ENCODE measurements around the gene MCL1. TPM values are rescaled to one million over a fixed set of nuclear protein-coding genes. Genes with fewer than 3 reads are reported as not detected.
"Not testable (repeated sequence)": the region's sequence is repeated elsewhere in the genome, so short reads cannot be mapped to it uniquely, and the experiment has no call there.

Gene MCL1
- 100 to 1,000 TPM; 159 to 352 (median 212) TPM for total RNA-seq
- 100 to 1,000 TPM; 119 to 194 (median 153) TPM for polyA plus RNA-seq

DNA sequence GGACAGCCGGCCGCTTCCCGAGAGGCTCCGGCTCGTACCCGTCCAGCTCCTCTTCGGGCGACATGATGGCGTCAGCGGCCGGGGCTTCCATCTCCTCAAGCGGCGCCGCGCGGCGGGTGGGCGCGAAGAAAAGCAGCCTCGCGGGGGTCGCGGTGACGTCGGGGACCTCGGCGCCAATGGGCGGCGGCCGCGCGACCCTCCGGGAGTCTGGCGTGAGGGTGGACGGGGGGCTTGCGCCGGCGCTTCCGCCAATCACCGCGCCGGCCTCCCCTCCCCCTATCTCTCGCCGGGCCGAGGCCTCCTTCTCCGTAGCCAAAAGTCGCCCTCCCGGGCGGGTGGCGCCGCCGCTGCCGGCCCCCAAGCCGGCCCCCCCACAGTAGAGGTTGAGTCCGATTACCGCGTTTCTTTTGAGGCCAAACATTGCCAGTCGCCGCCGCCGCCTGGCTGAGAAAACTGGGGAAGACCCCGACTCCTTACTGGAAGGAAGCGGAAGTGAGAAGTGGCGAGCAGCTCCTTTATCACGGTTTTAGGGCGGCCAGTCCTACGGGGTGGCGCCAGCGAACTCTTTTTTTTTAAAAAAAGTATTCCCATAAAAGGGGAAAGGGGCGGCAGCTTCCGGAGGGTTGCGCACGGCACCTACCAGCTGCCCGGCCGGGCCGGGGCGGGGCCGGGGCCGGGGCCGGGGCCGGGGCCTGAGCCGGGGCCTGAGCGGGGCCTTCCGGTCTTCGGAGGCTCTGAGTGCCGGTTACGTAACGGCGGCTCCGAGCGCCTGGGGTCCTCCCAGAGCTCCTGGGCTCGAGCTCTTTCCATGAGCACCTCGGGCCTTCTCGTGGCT lies at the start of gene MCL1:
Gene MCL1, minus strand, starts transcription at position 501 of the 835 bp plus-strand sequence. Its CDS starts 80 bp downstream, at position 421.
- WGBS, 2 donors = 1% methylated on average over 94 of the region's 94 CpGs
- TF ChIP-seq POLR2AphosphoS5 (IDR thresholded peaks at IDR 0.05) (peak; percentile 98 to 100 (median 99)), EP300 (IDR thresholded peaks at IDR 0.05) (peak in 2 of 4 donors; percentile 11 to 44), POLR2A (IDR thresholded peaks at IDR 0.05) (peak; percentile 97 to 98)
- TF ChIP-seq, protein P1, sequence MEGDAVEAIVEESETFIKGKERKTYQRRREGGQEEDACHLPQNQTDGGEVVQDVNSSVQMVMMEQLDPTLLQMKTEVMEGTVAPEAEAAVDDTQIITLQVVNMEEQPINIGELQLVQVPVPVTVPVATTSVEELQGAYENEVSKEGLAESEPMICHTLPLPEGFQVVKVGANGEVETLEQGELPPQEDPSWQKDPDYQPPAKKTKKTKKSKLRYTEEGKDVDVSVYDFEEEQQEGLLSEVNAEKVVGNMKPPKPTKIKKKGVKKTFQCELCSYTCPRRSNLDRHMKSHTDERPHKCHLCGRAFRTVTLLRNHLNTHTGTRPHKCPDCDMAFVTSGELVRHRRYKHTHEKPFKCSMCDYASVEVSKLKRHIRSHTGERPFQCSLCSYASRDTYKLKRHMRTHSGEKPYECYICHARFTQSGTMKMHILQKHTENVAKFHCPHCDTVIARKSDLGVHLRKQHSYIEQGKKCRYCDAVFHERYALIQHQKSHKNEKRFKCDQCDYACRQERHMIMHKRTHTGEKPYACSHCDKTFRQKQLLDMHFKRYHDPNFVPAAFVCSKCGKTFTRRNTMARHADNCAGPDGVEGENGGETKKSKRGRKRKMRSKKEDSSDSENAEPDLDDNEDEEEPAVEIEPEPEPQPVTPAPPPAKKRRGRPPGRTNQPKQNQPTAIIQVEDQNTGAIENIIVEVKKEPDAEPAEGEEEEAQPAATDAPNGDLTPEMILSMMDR (IDR thresholded peaks at IDR 0.05) = no peak
- peak within 1 kb of the TSS; percentile 77 to 98 (median 94) for H3K4me3 ChIP-seq
- peak within 1 kb of the TSS; percentile 95 to 99 (median 97) for H3K27ac ChIP-seq
- H3K36me3 ChIP-seq = peaks cover 14 to 39% (median 20%) of the 10 kb centered on the region in 4 donors
- H3K9me3 ChIP-seq = no peaks in the 10 kb centered on the region
- H3K27me3 ChIP-seq = no peaks in the 10 kb centered on the region
- peak; percentile 98 for DNase-seq
- H3K4me1 ChIP-seq = peaks cover 4 to 44% (median 31%) of the 10 kb centered on the region in 4 donors
- intact Hi-C loops (cut with DNase I) = loop anchor here (1.0 to 5.0 kb wide), 2 partner anchors 18 to 33 kb away; no protein-coding TSS in a partner anchor

DNA sequence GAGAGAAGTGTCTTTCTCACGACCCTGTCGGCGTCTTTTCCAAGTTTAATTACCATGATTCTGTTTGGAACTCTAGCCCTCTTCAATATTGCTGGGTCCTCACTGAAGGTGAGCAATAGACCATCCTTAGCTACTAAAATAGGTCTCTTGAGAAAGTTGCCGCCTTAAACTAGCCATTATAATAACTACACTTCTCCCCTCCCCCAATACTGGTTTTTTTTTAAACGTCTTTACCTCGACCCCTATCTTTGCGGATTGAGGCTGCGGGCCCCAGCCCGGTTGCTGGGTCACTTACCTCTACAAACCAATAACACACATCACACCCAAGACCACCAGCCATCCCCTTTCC lies 49.3 kb upstream of the MCL1 start:
- no peak for TF ChIP-seq POLR2A (IDR thresholded peaks at IDR 0.05)
- no peak for TF ChIP-seq POLR2AphosphoS5 (IDR thresholded peaks at IDR 0.05)
- TF ChIP-seq EP300 (IDR thresholded peaks at IDR 0.05) = no peak
- TF ChIP-seq, protein P1 (IDR thresholded peaks at IDR 0.05) = no peak
- intact Hi-C loops (cut with DNase I) = no loop called here
- Histone ChIP-seq H3K4me3 (peak overlapping the region; percentile 59 to 71 (median 64)), H3K27ac (peak overlapping the region; percentile 93 to 95 (median 94)), H3K4me1 (peaks cover 0 to 26% (median 24%) of the 10 kb centered on the region in 4 donors), H3K36me3 (peaks cover 29 to 41% (median 38%) of the 10 kb centered on the region in 4 donors), H3K27me3 (no peaks in the 10 kb centered on the region), H3K9me3 (no peaks in the 10 kb centered on the region)
- no peak for DNase-seq
- WGBS, 2 donors = 1% methylated on average over 9 of the region's 9 CpGs

- H3K27me3 ChIP-seq = no peaks in the 10 kb centered on the region
- H3K9me3 ChIP-seq = no peaks in the 10 kb centered on the region
- peak overlapping the region in 2 of 4 donors; percentile 59 to 71 for H3K4me3 ChIP-seq
- 67 to 75% methylated on average over 5 of the region's 5 CpGs for WGBS, 2 donors
- no peak for DNase-seq
- TF ChIP-seq, protein P1 (IDR thresholded peaks at IDR 0.05) = no peak
- TF ChIP-seq POLR2AphosphoS5 (IDR thresholded peaks at IDR 0.05) = no peak
- TF ChIP-seq EP300 (IDR thresholded peaks at IDR 0.05) = no peak
- TF ChIP-seq POLR2A (IDR thresholded peaks at IDR 0.05) = no peak
- H3K27ac ChIP-seq = peak overlapping the region in 3 of 4 donors; percentile 93 to 95 (median 94)
- H3K4me1 ChIP-seq = peaks cover 0 to 27% (median 24%) of the 10 kb centered on the region in 4 donors
- intact Hi-C loops (cut with DNase I) = no loop called here
- peaks cover 29 to 49% (median 42%) of the 10 kb centered on the region in 4 donors for H3K36me3 ChIP-seq
Observed at GRCh38 chr1:150627826-150628410, 48.5 kb upstream of the MCL1 start.

DNA sequence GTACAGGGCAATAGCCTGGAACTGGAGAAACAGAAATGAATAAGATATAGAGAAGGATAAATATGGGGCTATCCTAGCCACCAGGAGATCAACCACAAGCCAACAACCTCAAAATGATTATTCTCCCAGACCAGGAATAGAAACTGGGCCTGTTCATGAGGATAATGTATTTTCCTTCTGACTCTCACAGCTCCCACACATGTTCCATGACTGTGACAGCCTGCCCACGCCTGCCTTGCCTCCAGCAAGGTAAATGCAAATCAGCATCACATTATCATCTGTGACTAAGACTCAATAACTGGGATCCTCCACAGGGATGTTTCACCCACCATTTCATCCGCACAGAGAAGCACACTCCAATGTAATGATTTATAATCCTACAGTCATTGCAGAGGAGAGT lies 46.7 kb upstream of the MCL1 start:
- 91% methylated on average over 2 of the region's 2 CpGs for WGBS, 2 donors
- TF ChIP-seq POLR2AphosphoS5 (IDR thresholded peaks at IDR 0.05) (no peak), EP300 (IDR thresholded peaks at IDR 0.05) (no peak), POLR2A (IDR thresholded peaks at IDR 0.05) (no peak)
- TF ChIP-seq, protein P1 (IDR thresholded peaks at IDR 0.05) = no peak
- H3K9me3 ChIP-seq = no peaks in the 10 kb centered on the region
- intact Hi-C loops (cut with DNase I) = no loop called here
- DNase-seq = no peak
- no peak overlapping the region for H3K4me3 ChIP-seq
- no peak overlapping the region for H3K27ac ChIP-seq
- peaks cover 0 to 44% (median 38%) of the 10 kb centered on the region in 4 donors for H3K4me1 ChIP-seq
- H3K36me3 ChIP-seq = peaks cover 29 to 60% (median 45%) of the 10 kb centered on the region in 4 donors
- no peaks in the 10 kb centered on the region for H3K27me3 ChIP-seq

DNA sequence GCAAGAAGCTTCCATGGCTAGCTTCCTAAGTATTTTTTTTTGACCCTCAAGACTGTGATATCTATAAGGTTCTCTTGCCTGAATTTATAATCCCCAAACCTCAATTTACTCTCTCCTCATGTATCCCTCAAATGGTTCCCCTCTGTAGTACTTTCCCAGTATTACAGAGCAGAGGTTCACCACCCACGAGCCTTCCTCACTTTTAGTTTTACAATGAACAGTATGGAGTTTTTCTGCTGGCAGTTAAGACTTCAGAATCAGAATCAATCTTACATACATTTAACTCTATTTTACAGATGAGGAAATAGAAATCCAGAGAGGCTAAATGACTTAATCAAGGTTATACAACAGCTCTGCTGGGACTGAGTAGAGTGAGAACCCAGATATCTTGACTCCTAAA lies 45.1 kb upstream of the MCL1 start:
- H3K4me1 ChIP-seq = peaks cover 0 to 49% (median 48%) of the 10 kb centered on the region in 4 donors
- DNase-seq; H3K9me3 ChIP-seq; intact Hi-C loops (cut with DNase I); H3K27me3 ChIP-seq; H3K4me3 ChIP-seq; H3K27ac ChIP-seq: not testable (repeated sequence)
- H3K36me3 ChIP-seq = peaks cover 29 to 68% (median 45%) of the 10 kb centered on the region in 4 donors
- WGBS, 2 donors = 72 to 78% methylated on average over 1 of the region's 1 CpG

GRCh38 chr1:150624134-150624533 lies 44.7 kb upstream of the MCL1 start:
- H3K27ac ChIP-seq; H3K4me3 ChIP-seq; DNase-seq; H3K27me3 ChIP-seq; intact Hi-C loops (cut with DNase I); H3K9me3 ChIP-seq: not testable (repeated sequence)
- WGBS, 2 donors = 93 to 96% methylated on average over 1 of the region's 1 CpG
- H3K4me1 ChIP-seq = peaks cover 0 to 53% (median 52%) of the 10 kb centered on the region in 4 donors
- peaks cover 29 to 72% (median 45%) of the 10 kb centered on the region in 4 donors for H3K36me3 ChIP-seq

Data from sigmoid colon (tissue), 7 donors.